HL-60 (cell line): ENCODE data around the gene GALNT9.

ENCODE experiments used
- DNase-seq, 2 experiments: peaks; one replicate each; pipeline ENCODE4 v3.0.0-alpha.2; 2010 to 2020; ENCODE audit warnings: low read depth in 1 of 2, low spot score in 1 of 2
- H3K27ac ChIP-seq: fragments of 250-450 bp; sonication (Bioruptor Pico); replicated peaks from 2 replicates; pipeline ENCODE4 v1.5.1; 2020; ENCODE audit warnings: mild to moderate bottlenecking, moderate library complexity
- H3K27me3 ChIP-seq: fragments of 250-450 bp; sonication (Bioruptor Pico); 2 replicates; pipeline ENCODE4 v1.5.1; 2021; ENCODE audit warnings: mild to moderate bottlenecking, moderate library complexity; ENCODE audit not compliant: insufficient read depth, poor library complexity, severe bottlenecking
- H3K4me3 ChIP-seq: replicated peaks from 2 replicates; pipeline ENCODE4 v1.5.1; 2011; ENCODE audit warnings: mild to moderate bottlenecking, control low read depth, low read length; ENCODE audit not compliant: insufficient read depth
- GABPA ChIP-seq: IDR thresholded peaks from 2 replicates; pipeline ENCODE4 v1.6.1; 2012; ENCODE audit warnings: low read depth
- POLR2AphosphoS5 ChIP-seq: IDR thresholded peaks from 2 replicates; pipeline ENCODE4 v1.6.1; 2012; ENCODE audit warnings: low read depth
- SPI1 ChIP-seq: IDR thresholded peaks from 2 replicates; pipeline ENCODE4 v1.6.1; 2012; ENCODE audit warnings: low read depth, mild to moderate bottlenecking, borderline replicate concordance
- TF ChIP-seq, protein P1 (sequence below): IDR thresholded peaks from one replicate; pipeline ENCODE4 v1.5.1; 2011; ENCODE audit warnings: low read length, control low read depth, inconsistent platforms; ENCODE audit not compliant: insufficient read depth
- TF ChIP-seq, protein P2 (sequence below): IDR thresholded peaks from 2 replicates; pipeline ENCODE4 v1.6.1; 2012; ENCODE audit warnings: low read depth; ENCODE audit not compliant: insufficient replicate concordance

The GALNT9 gene

DNA sequence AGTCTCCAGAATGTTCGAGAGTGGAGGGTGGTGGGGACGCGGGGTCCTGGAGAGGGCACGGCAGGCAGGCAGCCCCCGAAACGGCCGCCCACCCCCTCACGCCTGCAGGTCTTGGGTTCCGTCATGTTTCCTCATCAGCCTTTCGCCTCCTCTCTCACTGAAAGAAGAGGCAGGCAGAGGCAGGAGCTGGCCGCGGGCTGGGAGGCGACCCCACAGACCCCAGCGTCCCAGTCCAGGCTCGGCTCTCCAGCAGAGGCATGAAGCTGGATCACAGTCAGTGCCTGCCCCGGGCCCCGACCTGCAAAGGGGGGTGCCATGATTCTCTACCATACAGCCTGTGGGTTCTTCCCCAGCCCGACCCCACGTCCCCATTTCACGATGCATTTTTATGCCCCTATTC lies 13.4 kb downstream of the GALNT9 start:
- DNase-seq, result no peak
- Histone ChIP-seq H3K4me3 (no peak overlapping the region), H3K27me3 (no peaks in the 10 kb centered on the region), H3K27ac (no peak overlapping the region)
- TF ChIP-seq, protein P1, sequence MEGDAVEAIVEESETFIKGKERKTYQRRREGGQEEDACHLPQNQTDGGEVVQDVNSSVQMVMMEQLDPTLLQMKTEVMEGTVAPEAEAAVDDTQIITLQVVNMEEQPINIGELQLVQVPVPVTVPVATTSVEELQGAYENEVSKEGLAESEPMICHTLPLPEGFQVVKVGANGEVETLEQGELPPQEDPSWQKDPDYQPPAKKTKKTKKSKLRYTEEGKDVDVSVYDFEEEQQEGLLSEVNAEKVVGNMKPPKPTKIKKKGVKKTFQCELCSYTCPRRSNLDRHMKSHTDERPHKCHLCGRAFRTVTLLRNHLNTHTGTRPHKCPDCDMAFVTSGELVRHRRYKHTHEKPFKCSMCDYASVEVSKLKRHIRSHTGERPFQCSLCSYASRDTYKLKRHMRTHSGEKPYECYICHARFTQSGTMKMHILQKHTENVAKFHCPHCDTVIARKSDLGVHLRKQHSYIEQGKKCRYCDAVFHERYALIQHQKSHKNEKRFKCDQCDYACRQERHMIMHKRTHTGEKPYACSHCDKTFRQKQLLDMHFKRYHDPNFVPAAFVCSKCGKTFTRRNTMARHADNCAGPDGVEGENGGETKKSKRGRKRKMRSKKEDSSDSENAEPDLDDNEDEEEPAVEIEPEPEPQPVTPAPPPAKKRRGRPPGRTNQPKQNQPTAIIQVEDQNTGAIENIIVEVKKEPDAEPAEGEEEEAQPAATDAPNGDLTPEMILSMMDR, result no peak
- no peak for TF ChIP-seq POLR2AphosphoS5
- TF ChIP-seq, protein P2, sequence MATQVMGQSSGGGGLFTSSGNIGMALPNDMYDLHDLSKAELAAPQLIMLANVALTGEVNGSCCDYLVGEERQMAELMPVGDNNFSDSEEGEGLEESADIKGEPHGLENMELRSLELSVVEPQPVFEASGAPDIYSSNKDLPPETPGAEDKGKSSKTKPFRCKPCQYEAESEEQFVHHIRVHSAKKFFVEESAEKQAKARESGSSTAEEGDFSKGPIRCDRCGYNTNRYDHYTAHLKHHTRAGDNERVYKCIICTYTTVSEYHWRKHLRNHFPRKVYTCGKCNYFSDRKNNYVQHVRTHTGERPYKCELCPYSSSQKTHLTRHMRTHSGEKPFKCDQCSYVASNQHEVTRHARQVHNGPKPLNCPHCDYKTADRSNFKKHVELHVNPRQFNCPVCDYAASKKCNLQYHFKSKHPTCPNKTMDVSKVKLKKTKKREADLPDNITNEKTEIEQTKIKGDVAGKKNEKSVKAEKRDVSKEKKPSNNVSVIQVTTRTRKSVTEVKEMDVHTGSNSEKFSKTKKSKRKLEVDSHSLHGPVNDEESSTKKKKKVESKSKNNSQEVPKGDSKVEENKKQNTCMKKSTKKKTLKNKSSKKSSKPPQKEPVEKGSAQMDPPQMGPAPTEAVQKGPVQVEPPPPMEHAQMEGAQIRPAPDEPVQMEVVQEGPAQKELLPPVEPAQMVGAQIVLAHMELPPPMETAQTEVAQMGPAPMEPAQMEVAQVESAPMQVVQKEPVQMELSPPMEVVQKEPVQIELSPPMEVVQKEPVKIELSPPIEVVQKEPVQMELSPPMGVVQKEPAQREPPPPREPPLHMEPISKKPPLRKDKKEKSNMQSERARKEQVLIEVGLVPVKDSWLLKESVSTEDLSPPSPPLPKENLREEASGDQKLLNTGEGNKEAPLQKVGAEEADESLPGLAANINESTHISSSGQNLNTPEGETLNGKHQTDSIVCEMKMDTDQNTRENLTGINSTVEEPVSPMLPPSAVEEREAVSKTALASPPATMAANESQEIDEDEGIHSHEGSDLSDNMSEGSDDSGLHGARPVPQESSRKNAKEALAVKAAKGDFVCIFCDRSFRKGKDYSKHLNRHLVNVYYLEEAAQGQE, result no peak
- TF ChIP-seq GABPA, result no peak
- no peak for TF ChIP-seq SPI1

DNA sequence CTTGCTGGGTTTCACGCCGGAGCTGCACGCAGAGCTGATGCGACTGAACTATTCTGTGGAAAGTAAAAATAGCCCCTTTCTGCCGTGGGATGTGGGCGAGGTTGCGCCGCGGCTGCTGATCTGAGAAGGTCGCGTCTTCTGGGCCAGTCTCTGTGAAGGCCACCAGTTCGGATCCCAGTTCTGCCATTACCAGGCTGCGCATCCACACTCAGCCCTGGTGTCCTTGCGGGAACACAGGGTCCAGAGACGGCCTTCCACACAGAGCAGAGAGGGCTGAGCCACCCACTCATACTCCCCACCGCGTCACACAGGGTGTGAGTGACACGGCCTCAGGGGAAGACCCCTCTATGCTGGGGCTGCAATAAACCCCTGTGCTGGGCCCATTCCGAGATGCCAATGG lies 13.9 kb downstream of the GALNT9 start:
- TF ChIP-seq SPI1, result no peak
- no peak for TF ChIP-seq POLR2AphosphoS5
- TF ChIP-seq, protein P2, result no peak
- TF ChIP-seq, protein P1, result no peak
- no peak for TF ChIP-seq GABPA
- no peaks in the 10 kb centered on the region for H3K27me3 ChIP-seq
- no peak overlapping the region for H3K4me3 ChIP-seq
- DNase-seq, result no peak
- no peak overlapping the region for H3K27ac ChIP-seq

DNA sequence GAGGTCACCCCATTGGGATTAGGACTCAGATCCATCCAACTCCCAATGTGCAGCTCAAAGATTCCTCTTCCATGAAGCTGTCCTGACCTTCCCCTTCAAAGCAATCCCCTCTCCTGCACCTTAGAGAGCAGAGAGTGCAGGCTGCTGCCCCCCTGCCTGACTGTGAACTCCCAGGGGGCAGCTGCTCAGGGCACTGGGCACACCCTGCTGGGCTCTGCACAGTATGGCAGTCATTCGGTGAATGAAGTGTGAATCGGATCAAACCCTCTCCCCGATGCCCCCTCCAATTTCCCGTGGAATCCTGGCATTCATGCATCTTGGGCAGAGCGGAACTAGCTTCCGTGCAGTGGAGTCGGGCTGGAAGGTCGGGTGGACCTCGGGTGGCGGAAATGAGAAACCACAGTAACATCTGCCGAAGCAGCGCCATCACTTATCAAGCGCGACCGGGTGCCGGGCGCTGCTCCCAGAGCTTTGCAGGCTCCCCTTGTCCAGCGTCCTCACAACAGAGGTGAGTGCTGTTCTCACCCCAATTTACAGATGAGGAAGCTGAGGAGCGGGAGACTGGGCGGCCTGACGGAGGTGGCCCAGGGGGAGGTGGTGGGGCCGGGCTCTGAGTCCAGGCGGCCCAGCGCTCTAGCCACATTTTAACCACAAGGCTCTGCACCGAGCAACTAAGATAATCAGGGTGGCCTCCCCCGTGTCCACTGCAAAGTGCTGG lies 14.7 kb downstream of the GALNT9 start:
- H3K27me3 ChIP-seq, result no peaks in the 10 kb centered on the region
- TF ChIP-seq SPI1 (no peak), GABPA (no peak), POLR2AphosphoS5 (no peak)
- TF ChIP-seq, protein P2, result no peak
- TF ChIP-seq, protein P1, result no peak
- no peak for DNase-seq
- no peak overlapping the region for H3K27ac ChIP-seq
- no peak overlapping the region for H3K4me3 ChIP-seq
